B cell (primary cell): ENCODE measurements around the gene TWIST2. TPM values are rescaled to one million over a fixed set of nuclear protein-coding genes. Genes with fewer than 3 reads are reported as not detected.

Experiments used
- ATAC-seq: fragments of 200-7000 bp; cut with Tn5 transposase; one replicate; pipeline ENCODE4 v1.10.0; 2021; ENCODE audit warnings: low read depth, mild to moderate bottlenecking, moderate number of reproducible peaks, moderate library complexity
- CTCF ChIA-PET: fragments of 350-600 bp; sonication (Branson Sonifier 250); formaldehyde crosslinking; loops from one replicate; lab custom pipeline; 2021; ENCODE audit warnings: antibody characterized with exemption, inconsistent platforms; lab: Charles Lee
- POLR2A ChIA-PET: fragments of 350-600 bp; sonication (Branson Sonifier 250); formaldehyde crosslinking; loops from one replicate; lab custom pipeline; 2021; ENCODE audit warnings: antibody characterized with exemption; lab: Charles Lee
- DNase-seq: peaks from one replicate; pipeline ENCODE4 v3.0.0; 2013
- H2AFZ ChIP-seq: 2 replicates; pipeline ENCODE4 v1.6.1; 2012; ENCODE audit warnings: mild to moderate bottlenecking, low read depth, low read length; ENCODE audit not compliant: insufficient read depth, poor library complexity, severe bottlenecking
- H3K27ac ChIP-seq, 2 donors: 1 replicate in 1 of 2; 2 replicates in 1 of 2; pipeline ENCODE4 v1.5.1; 2012 to 2013; ENCODE audit warnings: low read length in 2 of 2, mild to moderate bottlenecking in 2 of 2, moderate library complexity in 1 of 2
- H3K27me3 ChIP-seq, 4 experiments: fragments of 200-600 bp in 1 of 4; sonication (generic) in 1 of 4; replicated peaks in 1 of 4; 1 replicate in 2 of 4; 2 replicates in 2 of 4; pipeline versions ENCODE4 v1.6.1 to v1.7.0; 2013 to 2016; ENCODE audit warnings: low read length in 3 of 4, mild to moderate bottlenecking in 2 of 4, mixed read lengths in 1 of 4, moderate library complexity in 1 of 4; ENCODE audit not compliant: insufficient read depth in 4 of 4, control insufficient read depth in 3 of 4; ENCODE audit errors: control extremely low read depth in 1 of 4
- H3K36me3 ChIP-seq, 2 experiments: replicated peaks in 1 of 2; 1 replicate in 1 of 2; 2 replicates in 1 of 2; pipeline versions ENCODE4 v1.6.1 to v1.7.1; 2013; ENCODE audit warnings: low read length in 1 of 2; ENCODE audit not compliant: insufficient read depth in 2 of 2, control insufficient read depth in 1 of 2; ENCODE audit errors: control extremely low read depth in 1 of 2, extremely low read depth in 1 of 2
- H3K4me1 ChIP-seq, 2 donors: fragments of 200-600 bp in 1 of 2; sonication (generic) in 1 of 2; 1 replicate in 1 of 2; 2 replicates in 1 of 2; pipeline versions ENCODE4 v1.5.1 to v1.6.1; 2013 to 2017; ENCODE audit warnings: low read length in 2 of 2; ENCODE audit not compliant: control insufficient read depth in 2 of 2, insufficient read depth in 2 of 2
- H3K4me2 ChIP-seq: replicated peaks from 2 replicates; pipeline ENCODE3; 2012; ENCODE audit warnings: mild to moderate bottlenecking, low read depth, low read length; ENCODE audit not compliant: poor library complexity, severe bottlenecking
- H3K4me3 ChIP-seq, 5 experiments: fragments of 200-600 bp in 1 of 5; sonication (generic) in 1 of 5; 1 replicate in 3 of 5; 2 replicates in 2 of 5; pipeline versions ENCODE4 v1.5.1 to v1.7.0; 2011 to 2016; ENCODE audit warnings: low read length in 4 of 5, mild to moderate bottlenecking in 4 of 5, low read depth in 2 of 5, control low read depth in 1 of 5, moderate library complexity in 1 of 5; ENCODE audit not compliant: insufficient read depth in 1 of 5; ENCODE audit errors: control extremely low read depth in 1 of 5, extremely low read depth in 1 of 5
- H3K79me2 ChIP-seq: fragments of 200-600 bp; sonication (generic); one replicate; pipeline ENCODE4 v1.6.0; 2016; ENCODE audit warnings: low read length; ENCODE audit not compliant: control insufficient read depth, insufficient read depth
- H3K9ac ChIP-seq: fragments of 200-600 bp; sonication (generic); 2 replicates; pipeline ENCODE4 v1.6.1; 2017; ENCODE audit warnings: mild to moderate bottlenecking, low read length, moderate library complexity
- H3K9me3 ChIP-seq, 3 donors: one replicate each; pipeline versions ENCODE4 v1.6.1 to v1.7.1; 2013; ENCODE audit warnings: low read length in 2 of 3; ENCODE audit not compliant: control insufficient read depth in 2 of 3, insufficient read depth in 1 of 3; ENCODE audit errors: control extremely low read depth in 1 of 3
- H4K20me1 ChIP-seq: 2 replicates; pipeline ENCODE4 v1.6.0; 2012; ENCODE audit warnings: mild to moderate bottlenecking, low read length; ENCODE audit not compliant: insufficient read depth, control insufficient read depth, poor library complexity, severe bottlenecking
- H3K27ac Mint-ChIP-seq: one replicate; pipeline ENCODE4 v1.8.0; 2021; ENCODE audit warnings: mixed read lengths
- H3K27me3 Mint-ChIP-seq: one replicate; pipeline ENCODE4 v1.8.0; 2021; ENCODE audit warnings: mixed read lengths
- H3K4me1 Mint-ChIP-seq: one replicate; pipeline ENCODE4 v1.8.0; 2021; ENCODE audit warnings: mixed read lengths
- H3K4me3 Mint-ChIP-seq: one replicate; pipeline ENCODE4 v1.8.0; 2021; ENCODE audit warnings: mixed read lengths
- H3K9me3 Mint-ChIP-seq: one replicate; pipeline ENCODE4 v1.8.0; 2022; ENCODE audit warnings: mixed read lengths; ENCODE audit not compliant: insufficient read depth
- EZH2 ChIP-seq: IDR thresholded peaks from 2 replicates; pipeline ENCODE4 v1.6.1; 2012; ENCODE audit warnings: borderline replicate concordance, low read depth, mild to moderate bottlenecking, moderate library complexity, low read length; ENCODE audit not compliant: insufficient read depth, poor library complexity, severe bottlenecking
- WGBS: methylation state at CpG from one replicate; pipeline ENCODE4 v1.1.5; 2013; ENCODE audit warnings: missing lambda C conversion rate; ENCODE audit not compliant: insufficient coverage; 5-methylcytosine and 5-hydroxymethylcytosine counted together
- intact Hi-C: fragments of 100-400 bp; cut with micrococcal nuclease; formaldehyde crosslinking; loops from one replicate; pipeline ENCODE4 v1.10.0; 2022
- polyA plus RNA-seq: library from polyadenylated mRNA; depleted of rRNA; stranded (reverse); fragments of >200 nt; gene quantifications from 2 replicates; pipeline ENCODE4 v1.2.3, GENCODE V29; 2012
- total RNA-seq, 2 donors: library from RNA; stranded (reverse); fragments of 120-200 nt in 1 of 2; gene quantifications; 1 replicate in 1 of 2; 2 replicates in 1 of 2; pipeline versions ENCODE4 v1.2.3 to v1.2.4, GENCODE V29; 2013 to 2022
- TF ChIP-seq, protein P1 (sequence below): fragments of 200-600 bp; IDR thresholded peaks from one replicate; pipeline ENCODE4 v1.8.0; 2022; ENCODE audit warnings: antibody characterized with exemption, mild to moderate bottlenecking

The TWIST2 gene
- total and polyA plus RNA-seq, 2 donors (not counting 1 experiment from before 2014, with no cell fraction given): 0.07 TPM; not detected in 1

DNA sequence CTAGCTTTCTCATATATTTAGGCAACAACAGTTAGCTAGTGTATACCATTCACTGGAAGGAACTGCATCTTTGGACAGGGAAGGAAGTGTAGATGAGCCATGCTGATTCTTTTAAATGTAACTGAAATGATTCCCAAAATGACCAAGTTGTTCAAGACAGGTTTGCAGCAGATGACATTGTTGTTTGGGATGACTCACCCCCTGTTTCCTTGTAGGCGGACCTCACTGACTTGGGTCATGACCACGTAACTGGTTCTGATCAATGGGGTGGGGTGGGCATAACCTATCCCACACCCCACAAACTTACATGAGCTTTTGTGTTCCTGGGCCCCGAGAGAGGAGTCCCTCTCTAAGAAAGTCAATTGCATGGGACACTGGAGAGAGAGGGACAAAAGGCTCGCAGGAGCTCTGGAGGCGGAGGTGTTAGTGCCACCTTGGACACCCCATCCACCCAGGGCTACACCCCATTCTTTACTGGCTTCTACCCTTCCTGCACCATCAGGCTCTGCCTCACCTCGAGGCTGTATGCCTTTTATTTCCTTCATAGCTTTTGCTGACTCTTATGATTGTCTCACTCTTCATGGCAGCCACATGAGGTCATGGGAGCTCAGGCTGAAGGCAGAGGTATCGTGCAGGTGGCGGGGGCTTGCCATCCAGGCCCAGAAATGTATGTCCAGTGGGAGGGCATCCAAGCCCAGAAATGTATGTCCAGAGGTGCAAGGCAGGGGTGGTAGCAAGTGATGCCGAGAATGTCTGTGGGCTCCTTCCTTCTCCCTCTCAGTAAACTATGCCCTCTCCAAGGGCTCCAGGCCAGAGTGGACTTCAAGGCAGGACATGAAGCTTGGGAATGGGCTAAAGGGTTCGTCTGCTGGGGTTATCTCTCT, 108.0 kb downstream of the TWIST2 start:
- no peaks in the 10 kb centered on the region for H3K36me3 ChIP-seq
- Mint-ChIP-seq H3K9me3 (peaks cover 2% of the 10 kb centered on the region), H3K4me3 (no peak overlapping the region), H3K4me1 (no peaks in the 10 kb centered on the region), H3K27ac (no peak overlapping the region), H3K27me3 (peaks cover 31% of the 10 kb centered on the region)
- no peak overlapping the region for H3K27ac ChIP-seq
- DNase-seq (no peak), ATAC-seq (no peak)
- no peak overlapping the region for H3K9ac ChIP-seq
- peaks cover 0 to 8% (median 0%) of the 10 kb centered on the region in 4 experiments for H3K27me3 ChIP-seq
- H3K9me3 ChIP-seq: no peaks in the 10 kb centered on the region
- H3K79me2 ChIP-seq: no peaks in the 10 kb centered on the region
- H4K20me1 ChIP-seq: no peaks in the 10 kb centered on the region
- H3K4me1 ChIP-seq: no peaks in the 10 kb centered on the region
- intact Hi-C loops: no loop called here
- CTCF ChIA-PET: interaction anchor here (1.3 kb wide), 1 partner anchor 13 kb away, joined by 4 read pairs; no protein-coding TSS in a partner anchor
- no peak overlapping the region for H3K4me3 ChIP-seq
- TF ChIP-seq EZH2: no peak
- TF ChIP-seq, protein P1, sequence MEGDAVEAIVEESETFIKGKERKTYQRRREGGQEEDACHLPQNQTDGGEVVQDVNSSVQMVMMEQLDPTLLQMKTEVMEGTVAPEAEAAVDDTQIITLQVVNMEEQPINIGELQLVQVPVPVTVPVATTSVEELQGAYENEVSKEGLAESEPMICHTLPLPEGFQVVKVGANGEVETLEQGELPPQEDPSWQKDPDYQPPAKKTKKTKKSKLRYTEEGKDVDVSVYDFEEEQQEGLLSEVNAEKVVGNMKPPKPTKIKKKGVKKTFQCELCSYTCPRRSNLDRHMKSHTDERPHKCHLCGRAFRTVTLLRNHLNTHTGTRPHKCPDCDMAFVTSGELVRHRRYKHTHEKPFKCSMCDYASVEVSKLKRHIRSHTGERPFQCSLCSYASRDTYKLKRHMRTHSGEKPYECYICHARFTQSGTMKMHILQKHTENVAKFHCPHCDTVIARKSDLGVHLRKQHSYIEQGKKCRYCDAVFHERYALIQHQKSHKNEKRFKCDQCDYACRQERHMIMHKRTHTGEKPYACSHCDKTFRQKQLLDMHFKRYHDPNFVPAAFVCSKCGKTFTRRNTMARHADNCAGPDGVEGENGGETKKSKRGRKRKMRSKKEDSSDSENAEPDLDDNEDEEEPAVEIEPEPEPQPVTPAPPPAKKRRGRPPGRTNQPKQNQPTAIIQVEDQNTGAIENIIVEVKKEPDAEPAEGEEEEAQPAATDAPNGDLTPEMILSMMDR: no peak
- 87% methylated on average over 4 of the region's 10 CpGs for WGBS
- no peak overlapping the region for H2AFZ ChIP-seq
- H3K4me2 ChIP-seq: no peak overlapping the region
- POLR2A ChIA-PET: no interaction called here

DNA sequence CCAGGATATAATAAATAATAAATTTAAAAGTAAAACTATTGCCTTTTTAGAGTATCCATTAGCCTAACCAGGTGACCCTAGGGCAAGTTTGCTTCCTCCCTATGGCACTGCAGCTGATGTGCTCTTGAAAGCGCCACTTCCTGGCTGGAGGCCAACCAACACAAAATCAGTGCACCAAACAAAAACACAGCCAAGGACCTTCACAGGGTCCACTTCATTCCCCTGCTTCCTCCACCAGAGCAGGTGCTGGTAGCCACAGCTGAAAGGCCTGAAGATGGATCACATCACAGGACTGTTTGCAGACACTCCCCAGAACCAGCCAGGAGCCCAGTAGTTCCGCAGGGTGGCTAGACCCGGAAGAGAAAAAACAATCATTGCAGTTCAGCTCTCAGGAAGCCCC, 108.8 kb downstream of the TWIST2 start:
- CTCF ChIA-PET: no interaction called here
- no peaks in the 10 kb centered on the region for H3K4me1 Mint-ChIP-seq

More for the DNA sequence above, 108.8 kb downstream of the TWIST2 start:
- Histone ChIP-seq H3K4me3 (no peak overlapping the region), H3K4me1 (no peaks in the 10 kb centered on the region), H3K27ac (no peak overlapping the region), H4K20me1 (no peaks in the 10 kb centered on the region), H2AFZ (no peak overlapping the region), H3K79me2 (no peaks in the 10 kb centered on the region), H3K4me2 (no peak overlapping the region), H3K9me3 (no peaks in the 10 kb centered on the region), H3K36me3 (no peaks in the 10 kb centered on the region), H3K9ac (no peak overlapping the region), H3K27me3 (peaks cover 0 to 8% (median 0%) of the 10 kb centered on the region in 4 experiments)
- Mint-ChIP-seq H3K27ac (no peak overlapping the region), H3K9me3 (peaks cover 2% of the 10 kb centered on the region), H3K4me3 (no peak overlapping the region), H3K27me3 (peaks cover 28% of the 10 kb centered on the region)
- POLR2A ChIA-PET: no interaction called here
- TF ChIP-seq, protein P1: no peak
- TF ChIP-seq EZH2: no peak
- WGBS: 86% methylated on average over 3 of the region's 3 CpGs
- no peak for ATAC-seq
- intact Hi-C loops: no loop called here
- DNase-seq: no peak
